ENCODE measurements around the gene DXO. TPM values are rescaled to one million over a fixed set of nuclear protein-coding genes. Genes with fewer than 3 reads are reported as not detected.

DXO gene
- total and polyA plus RNA-seq, 2 of the 13 experiments (the other 11 are each of a cell fraction or from before 2014, with no cell fraction given) = 18.6 to 26.2 TPM

DNA sequence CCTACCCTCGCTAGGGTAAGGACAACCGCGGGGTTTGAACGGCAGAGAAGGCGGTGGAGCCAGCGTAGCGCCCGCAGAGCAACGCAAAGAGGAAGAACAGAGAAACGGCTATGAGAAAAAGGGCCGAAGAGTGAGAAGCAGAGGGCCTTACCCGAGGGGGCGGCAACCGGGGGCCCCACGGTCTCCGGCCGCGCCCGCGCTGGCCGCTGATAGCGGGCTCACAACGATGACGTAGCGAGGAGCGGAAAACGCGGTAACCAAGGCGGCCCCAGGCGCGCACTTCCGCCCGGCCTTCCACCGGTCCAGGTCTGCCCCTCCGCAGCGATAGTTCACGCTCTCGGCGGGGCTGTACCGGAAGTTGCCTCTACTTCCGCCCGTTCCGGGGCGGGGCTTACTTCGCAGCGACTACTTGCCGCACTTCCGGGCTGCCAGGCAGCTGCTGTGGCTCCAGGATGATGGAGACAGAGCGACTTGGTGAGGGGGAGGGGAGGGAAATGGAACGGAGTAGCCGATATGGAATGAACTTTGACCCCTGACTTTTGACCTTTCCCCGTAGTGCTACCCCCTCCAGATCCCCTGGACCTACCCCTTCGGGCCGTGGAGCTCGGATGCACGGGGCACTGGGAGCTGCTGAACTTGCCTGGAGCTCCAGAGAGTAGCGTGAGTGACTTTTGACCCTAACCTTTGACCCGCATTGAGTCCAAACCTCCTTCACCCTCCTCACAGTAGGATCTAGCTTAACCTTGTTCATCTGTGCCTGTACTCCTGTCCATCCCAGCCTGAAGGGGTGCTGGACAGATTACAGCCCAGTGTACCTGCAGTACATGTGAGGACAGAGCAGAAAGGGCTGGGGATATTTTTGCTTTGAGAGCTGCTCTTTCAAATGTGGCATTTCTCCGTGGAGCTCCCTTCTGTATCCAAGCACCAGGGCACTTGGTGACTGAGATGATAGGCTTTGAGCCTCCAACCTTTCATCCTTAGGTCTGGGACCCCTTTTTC lies 12.9 kb downstream of the DXO start, which contains the start of the genes NELFE and SKIC2 (continued):
- TF ChIP-seq, protein P1, sequence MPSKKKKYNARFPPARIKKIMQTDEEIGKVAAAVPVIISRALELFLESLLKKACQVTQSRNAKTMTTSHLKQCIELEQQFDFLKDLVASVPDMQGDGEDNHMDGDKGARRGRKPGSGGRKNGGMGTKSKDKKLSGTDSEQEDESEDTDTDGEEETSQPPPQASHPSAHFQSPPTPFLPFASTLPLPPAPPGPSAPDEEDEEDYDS (CRISPR knock-in tag; IDR thresholded peaks at IDR 0.05) = peak; percentile 96
- TF ChIP-seq, protein P2, sequence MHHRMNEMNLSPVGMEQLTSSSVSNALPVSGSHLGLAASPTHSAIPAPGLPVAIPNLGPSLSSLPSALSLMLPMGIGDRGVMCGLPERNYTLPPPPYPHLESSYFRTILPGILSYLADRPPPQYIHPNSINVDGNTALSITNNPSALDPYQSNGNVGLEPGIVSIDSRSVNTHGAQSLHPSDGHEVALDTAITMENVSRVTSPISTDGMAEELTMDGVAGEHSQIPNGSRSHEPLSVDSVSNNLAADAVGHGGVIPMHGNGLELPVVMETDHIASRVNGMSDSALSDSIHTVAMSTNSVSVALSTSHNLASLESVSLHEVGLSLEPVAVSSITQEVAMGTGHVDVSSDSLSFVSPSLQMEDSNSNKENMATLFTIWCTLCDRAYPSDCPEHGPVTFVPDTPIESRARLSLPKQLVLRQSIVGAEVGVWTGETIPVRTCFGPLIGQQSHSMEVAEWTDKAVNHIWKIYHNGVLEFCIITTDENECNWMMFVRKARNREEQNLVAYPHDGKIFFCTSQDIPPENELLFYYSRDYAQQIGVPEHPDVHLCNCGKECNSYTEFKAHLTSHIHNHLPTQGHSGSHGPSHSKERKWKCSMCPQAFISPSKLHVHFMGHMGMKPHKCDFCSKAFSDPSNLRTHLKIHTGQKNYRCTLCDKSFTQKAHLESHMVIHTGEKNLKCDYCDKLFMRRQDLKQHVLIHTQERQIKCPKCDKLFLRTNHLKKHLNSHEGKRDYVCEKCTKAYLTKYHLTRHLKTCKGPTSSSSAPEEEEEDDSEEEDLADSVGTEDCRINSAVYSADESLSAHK (CRISPR knock-in tag; IDR thresholded peaks at IDR 0.05; ENCODE audit: borderline replicate concordance) = no peak; the same call in 1 of the 2 replicates
- TF ChIP-seq GATAD1 (CRISPR knock-in tag; IDR thresholded peaks at IDR 0.05) (peak; percentile 99), SIN3B (IDR thresholded peaks at IDR 0.05; ENCODE audit: low read length) (peak; percentile 75; the same call in 1 of the 2 replicates), KLF12 (CRISPR knock-in tag; IDR thresholded peaks at IDR 0.05; ENCODE audit: borderline replicate concordance) (peak; percentile 95), PHB2 (IDR thresholded peaks at IDR 0.05; ENCODE audit: partially characterized antibody) (no peak), ZNF737 (CRISPR knock-in tag; IDR thresholded peaks at IDR 0.05; ENCODE audit: borderline replicate concordance) (peak; percentile 63; the same call in 1 of the 2 replicates), ZNF441 (CRISPR knock-in tag; IDR thresholded peaks at IDR 0.05; ENCODE audit: borderline replicate concordance) (no peak), YEATS4 (CRISPR knock-in tag; IDR thresholded peaks at IDR 0.05; ENCODE audit: borderline replicate concordance) (peak; percentile 93), ZIK1 (CRISPR knock-in tag; IDR thresholded peaks at IDR 0.05; ENCODE audit: borderline replicate concordance, low read depth) (peak; percentile 22; the same call in 1 of the 2 replicates), ZNF724P (CRISPR knock-in tag; IDR thresholded peaks at IDR 0.05; ENCODE audit: borderline replicate concordance) (no peak)
- TF ChIP-seq, protein P3, sequence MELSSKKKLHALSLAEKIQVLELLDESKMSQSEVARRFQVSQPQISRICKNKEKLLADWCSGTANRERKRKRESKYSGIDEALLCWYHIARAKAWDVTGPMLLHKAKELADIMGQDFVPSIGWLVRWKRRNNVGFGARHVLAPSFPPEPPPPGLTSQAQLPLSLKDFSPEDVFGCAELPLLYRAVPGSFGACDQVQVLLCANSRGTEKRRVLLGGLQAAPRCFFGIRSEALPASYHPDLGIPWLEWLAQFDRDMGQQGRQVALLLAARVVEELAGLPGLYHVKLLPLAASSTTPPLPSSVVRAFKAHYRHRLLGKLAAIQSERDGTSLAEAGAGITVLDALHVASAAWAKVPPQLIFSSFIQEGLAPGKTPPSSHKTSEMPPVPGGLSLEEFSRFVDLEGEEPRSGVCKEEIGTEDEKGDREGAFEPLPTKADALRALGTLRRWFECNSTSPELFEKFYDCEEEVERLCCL (CRISPR knock-in tag; IDR thresholded peaks at IDR 0.05; ENCODE audit: borderline replicate concordance) = no peak
- TF ChIP-seq, protein P4, sequence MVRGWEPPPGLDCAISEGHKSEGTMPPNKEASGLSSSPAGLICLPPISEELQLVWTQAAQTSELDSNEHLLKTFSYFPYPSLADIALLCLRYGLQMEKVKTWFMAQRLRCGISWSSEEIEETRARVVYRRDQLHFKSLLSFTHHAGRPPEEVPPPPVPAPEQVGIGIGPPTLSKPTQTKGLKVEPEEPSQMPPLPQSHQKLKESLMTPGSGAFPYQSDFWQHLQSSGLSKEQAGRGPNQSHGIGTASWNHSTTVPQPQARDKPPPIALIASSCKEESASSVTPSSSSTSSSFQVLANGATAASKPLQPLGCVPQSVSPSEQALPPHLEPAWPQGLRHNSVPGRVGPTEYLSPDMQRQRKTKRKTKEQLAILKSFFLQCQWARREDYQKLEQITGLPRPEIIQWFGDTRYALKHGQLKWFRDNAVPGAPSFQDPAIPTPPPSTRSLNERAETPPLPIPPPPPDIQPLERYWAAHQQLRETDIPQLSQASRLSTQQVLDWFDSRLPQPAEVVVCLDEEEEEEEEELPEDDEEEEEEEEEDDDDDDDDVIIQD (CRISPR knock-in tag; IDR thresholded peaks at IDR 0.05; ENCODE audit: low read depth) = no peak
- TF ChIP-seq, protein P5, sequence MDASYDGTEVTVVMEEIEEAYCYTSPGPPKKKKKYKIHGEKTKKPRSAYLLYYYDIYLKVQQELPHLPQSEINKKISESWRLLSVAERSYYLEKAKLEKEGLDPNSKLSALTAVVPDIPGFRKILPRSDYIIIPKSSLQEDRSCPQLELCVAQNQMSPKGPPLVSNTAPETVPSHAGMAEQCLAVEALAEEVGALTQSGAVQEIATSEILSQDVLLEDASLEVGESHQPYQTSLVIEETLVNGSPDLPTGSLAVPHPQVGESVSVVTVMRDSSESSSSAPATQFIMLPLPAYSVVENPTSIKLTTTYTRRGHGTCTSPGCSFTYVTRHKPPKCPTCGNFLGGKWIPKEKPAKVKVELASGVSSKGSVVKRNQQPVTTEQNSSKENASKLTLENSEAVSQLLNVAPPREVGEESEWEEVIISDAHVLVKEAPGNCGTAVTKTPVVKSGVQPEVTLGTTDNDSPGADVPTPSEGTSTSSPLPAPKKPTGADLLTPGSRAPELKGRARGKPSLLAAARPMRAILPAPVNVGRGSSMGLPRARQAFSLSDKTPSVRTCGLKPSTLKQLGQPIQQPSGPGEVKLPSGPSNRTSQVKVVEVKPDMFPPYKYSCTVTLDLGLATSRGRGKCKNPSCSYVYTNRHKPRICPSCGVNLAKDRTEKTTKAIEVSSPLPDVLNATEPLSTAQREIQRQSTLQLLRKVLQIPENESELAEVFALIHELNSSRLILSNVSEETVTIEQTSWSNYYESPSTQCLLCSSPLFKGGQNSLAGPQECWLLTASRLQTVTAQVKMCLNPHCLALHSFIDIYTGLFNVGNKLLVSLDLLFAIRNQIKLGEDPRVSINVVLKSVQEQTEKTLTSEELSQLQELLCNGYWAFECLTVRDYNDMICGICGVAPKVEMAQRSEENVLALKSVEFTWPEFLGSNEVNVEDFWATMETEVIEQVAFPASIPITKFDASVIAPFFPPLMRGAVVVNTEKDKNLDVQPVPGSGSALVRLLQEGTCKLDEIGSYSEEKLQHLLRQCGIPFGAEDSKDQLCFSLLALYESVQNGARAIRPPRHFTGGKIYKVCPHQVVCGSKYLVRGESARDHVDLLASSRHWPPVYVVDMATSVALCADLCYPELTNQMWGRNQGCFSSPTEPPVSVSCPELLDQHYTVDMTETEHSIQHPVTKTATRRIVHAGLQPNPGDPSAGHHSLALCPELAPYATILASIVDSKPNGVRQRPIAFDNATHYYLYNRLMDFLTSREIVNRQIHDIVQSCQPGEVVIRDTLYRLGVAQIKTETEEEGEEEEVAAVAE (CRISPR knock-in tag; IDR thresholded peaks at IDR 0.05; ENCODE audit: borderline replicate concordance) = peak; percentile 93; the same call in 1 of the 2 replicates
- TF ChIP-seq, protein P6, sequence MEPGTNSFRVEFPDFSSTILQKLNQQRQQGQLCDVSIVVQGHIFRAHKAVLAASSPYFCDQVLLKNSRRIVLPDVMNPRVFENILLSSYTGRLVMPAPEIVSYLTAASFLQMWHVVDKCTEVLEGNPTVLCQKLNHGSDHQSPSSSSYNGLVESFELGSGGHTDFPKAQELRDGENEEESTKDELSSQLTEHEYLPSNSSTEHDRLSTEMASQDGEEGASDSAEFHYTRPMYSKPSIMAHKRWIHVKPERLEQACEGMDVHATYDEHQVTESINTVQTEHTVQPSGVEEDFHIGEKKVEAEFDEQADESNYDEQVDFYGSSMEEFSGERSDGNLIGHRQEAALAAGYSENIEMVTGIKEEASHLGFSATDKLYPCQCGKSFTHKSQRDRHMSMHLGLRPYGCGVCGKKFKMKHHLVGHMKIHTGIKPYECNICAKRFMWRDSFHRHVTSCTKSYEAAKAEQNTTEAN (CRISPR knock-in tag; conservative IDR thresholded peaks at IDR 0.05) = no peak; the same call in 1 of the 2 replicates

Data from HepG2 (cell line).